Measurements from ENCODE around the gene SAXO1.
"Not testable (repeated sequence)": the region's sequence is repeated elsewhere in the genome, so short reads cannot be mapped to it uniquely, and the experiment has no call there.

Gene SAXO1

GRCh38 chr9:18999173-18999785, 33.7 kb downstream of the SAXO1 start:
- TF ChIP-seq CTCF (IDR thresholded peaks at IDR 0.05; ENCODE audit: low read depth, low read length) = no peak
- DNase-seq (ENCODE audit: extremely low read depth, low read depth) = no peak

GRCh38 chr9:18997151-18997550, 35.9 kb downstream of the SAXO1 start:
- no peak for TF ChIP-seq CTCF (IDR thresholded peaks at IDR 0.05; ENCODE audit: low read depth, low read length)
- no peak for DNase-seq (ENCODE audit: extremely low read depth, low read depth)

- TF ChIP-seq CTCF (IDR thresholded peaks at IDR 0.05; ENCODE audit: low read depth, low read length) = no peak
- no peak for DNase-seq (ENCODE audit: extremely low read depth, low read depth)
Measured at GRCh38 chr9:18996211-18996610, 36.8 kb downstream of the SAXO1 start.

GRCh38 chr9:18994263-18994916, 38.6 kb downstream of the SAXO1 start:
- no peak for TF ChIP-seq CTCF (IDR thresholded peaks at IDR 0.05; ENCODE audit: low read depth, low read length)
- DNase-seq (ENCODE audit: extremely low read depth, low read depth) = no peak

- DNase-seq (ENCODE audit: extremely low read depth, low read depth) = not testable (repeated sequence)
Measured at GRCh38 chr9:18991197-18991596, 41.8 kb downstream of the SAXO1 start.

- no peak for DNase-seq (ENCODE audit: extremely low read depth, low read depth)
- TF ChIP-seq CTCF (IDR thresholded peaks at IDR 0.05; ENCODE audit: low read depth, low read length) = no peak
Measured at GRCh38 chr9:18990494-18990893, 42.5 kb downstream of the SAXO1 start.

- no peak for DNase-seq (ENCODE audit: extremely low read depth, low read depth)
- no peak for TF ChIP-seq CTCF (IDR thresholded peaks at IDR 0.05; ENCODE audit: low read depth, low read length)
Measured at GRCh38 chr9:18989865-18990264, 43.1 kb downstream of the SAXO1 start.

- no peak for TF ChIP-seq CTCF (IDR thresholded peaks at IDR 0.05; ENCODE audit: low read depth, low read length)
- no peak for DNase-seq (ENCODE audit: extremely low read depth, low read depth)
Measured at GRCh38 chr9:18989097-18989496, 43.9 kb downstream of the SAXO1 start.
